BLaER1 (cell line): ENCODE data around the gene POM121L2.

Source experiments
- H3K27ac ChIP-seq: shearing (Covaris generic); formaldehyde crosslinking; 2 replicates; pipeline ENCODE4 v1.8.1; 2022
- H3K27me3 ChIP-seq: shearing (Covaris generic); formaldehyde crosslinking; 2 replicates; pipeline ENCODE4 v1.8.1; 2022
- H3K36me3 ChIP-seq: shearing (Covaris generic); formaldehyde crosslinking; 2 replicates; pipeline ENCODE4 v1.8.1; 2022
- H3K4me1 ChIP-seq: shearing (Covaris generic); formaldehyde crosslinking; 2 replicates; pipeline ENCODE4 v1.8.1; 2022
- H3K4me2 ChIP-seq: shearing (Covaris generic); formaldehyde crosslinking; 2 replicates; pipeline ENCODE4 v1.8.1; 2022
- H3K4me3 ChIP-seq: shearing (Covaris generic); formaldehyde crosslinking; 2 replicates; pipeline ENCODE4 v1.8.1; 2022
- H3K9ac ChIP-seq: shearing (Covaris generic); formaldehyde crosslinking; 2 replicates; pipeline ENCODE4 v1.8.1; 2022
- H3K9me3 ChIP-seq: shearing (Covaris generic); formaldehyde crosslinking; 2 replicates; pipeline ENCODE4 v1.8.1; 2022
- H4K20me1 ChIP-seq: shearing (Covaris generic); formaldehyde crosslinking; 2 replicates; pipeline ENCODE4 v1.8.1; 2022
- Cebpa-rat ChIP-seq: shearing (Covaris generic); IDR thresholded peaks from 2 replicates; pipeline ENCODE4 v1.8.1; 2022

The POM121L2 gene

GRCh38 chr6:27295301-27296079 lies 16.6 kb downstream of the POM121L2 start:
- Histone ChIP-seq H3K9me3 (peaks cover 59% of the 10 kb centered on the region), H3K9ac (no peak overlapping the region), H3K27ac (no peak overlapping the region), H4K20me1 (no peaks in the 10 kb centered on the region), H3K4me1 (no peaks in the 10 kb centered on the region), H3K4me2 (no peak overlapping the region), H3K27me3 (peaks cover 37% of the 10 kb centered on the region), H3K36me3 (no peaks in the 10 kb centered on the region), H3K4me3 (no peak overlapping the region)
- TF ChIP-seq Cebpa-rat: no peak

GRCh38 chr6:27294409-27294808 lies 17.7 kb downstream of the POM121L2 start:
- no peak overlapping the region for H3K27ac ChIP-seq
- H3K4me3 ChIP-seq: no peak overlapping the region
- peaks cover 43% of the 10 kb centered on the region for H3K27me3 ChIP-seq
- no peak overlapping the region for H3K4me2 ChIP-seq
- no peaks in the 10 kb centered on the region for H3K4me1 ChIP-seq
- TF ChIP-seq Cebpa-rat: no peak
- H3K9me3 ChIP-seq: peaks cover 60% of the 10 kb centered on the region
- no peaks in the 10 kb centered on the region for H3K36me3 ChIP-seq
- no peaks in the 10 kb centered on the region for H4K20me1 ChIP-seq
- no peak overlapping the region for H3K9ac ChIP-seq

- Histone ChIP-seq H3K9ac (no peak overlapping the region), H3K36me3 (no peaks in the 10 kb centered on the region), H3K4me1 (no peaks in the 10 kb centered on the region), H3K4me3 (no peak overlapping the region), H3K4me2 (no peak overlapping the region), H3K27ac (no peak overlapping the region), H3K27me3 (peaks cover 51% of the 10 kb centered on the region), H3K9me3 (peaks cover 67% of the 10 kb centered on the region), H4K20me1 (no peaks in the 10 kb centered on the region)
- TF ChIP-seq Cebpa-rat: no peak
Measured at GRCh38 chr6:27293436-27294098, 18.5 kb downstream of the POM121L2 start.

GRCh38 chr6:27290850-27291208 lies 21.2 kb downstream of the POM121L2 start:
- H3K4me3 ChIP-seq: no peak overlapping the region
- H4K20me1 ChIP-seq: no peaks in the 10 kb centered on the region
- no peak overlapping the region for H3K4me2 ChIP-seq
- no peaks in the 10 kb centered on the region for H3K36me3 ChIP-seq
- H3K27ac ChIP-seq: no peak overlapping the region
- no peaks in the 10 kb centered on the region for H3K4me1 ChIP-seq
- H3K27me3 ChIP-seq: peaks cover 54% of the 10 kb centered on the region
- no peak overlapping the region for H3K9ac ChIP-seq
- TF ChIP-seq Cebpa-rat: no peak
- peaks cover 70% of the 10 kb centered on the region for H3K9me3 ChIP-seq

- no peak for TF ChIP-seq Cebpa-rat
- H4K20me1 ChIP-seq: no peaks in the 10 kb centered on the region
Measured at GRCh38 chr6:27290065-27290849, 21.8 kb downstream of the POM121L2 start.

GRCh38 chr6:27288136-27289044 lies 23.7 kb downstream of the POM121L2 start:
- no peak overlapping the region for H3K4me3 ChIP-seq
- peaks cover 63% of the 10 kb centered on the region for H3K9me3 ChIP-seq
- H3K9ac ChIP-seq: no peak overlapping the region
- no peaks in the 10 kb centered on the region for H3K4me1 ChIP-seq
- peaks cover 38% of the 10 kb centered on the region for H3K27me3 ChIP-seq
- H4K20me1 ChIP-seq: no peaks in the 10 kb centered on the region
- no peak for TF ChIP-seq Cebpa-rat
- no peak overlapping the region for H3K4me2 ChIP-seq
- H3K27ac ChIP-seq: no peak overlapping the region
- H3K36me3 ChIP-seq: no peaks in the 10 kb centered on the region

More at GRCh38 chr6:27290065-27290849, 21.8 kb downstream of the POM121L2 start:
- Histone ChIP-seq H3K4me3 (no peak overlapping the region), H3K9me3 (peaks cover 64% of the 10 kb centered on the region), H3K27ac (no peak overlapping the region), H3K9ac (no peak overlapping the region), H3K4me2 (no peak overlapping the region), H3K4me1 (no peaks in the 10 kb centered on the region), H3K36me3 (no peaks in the 10 kb centered on the region), H3K27me3 (peaks cover 48% of the 10 kb centered on the region)

DNA sequence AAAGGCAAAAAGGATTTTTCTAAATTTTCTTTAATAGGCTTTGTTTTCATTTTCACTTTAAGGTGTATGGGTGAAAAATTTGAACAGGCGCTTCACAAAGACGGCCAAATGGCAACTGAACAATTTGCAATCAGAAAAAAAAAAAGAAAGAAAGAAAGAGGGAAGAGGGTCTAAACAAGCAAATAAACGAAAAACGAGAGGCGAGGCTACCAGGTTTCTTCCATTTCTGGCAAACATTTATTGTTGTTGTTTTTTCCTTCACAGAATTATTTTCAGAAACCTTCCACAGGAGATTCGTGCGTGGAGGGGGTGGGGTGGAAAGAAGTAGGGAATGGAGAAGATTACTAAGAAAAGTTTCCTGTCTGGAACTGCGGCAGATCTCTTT lies 24.3 kb downstream of the POM121L2 start:
- H3K27ac ChIP-seq: no peak overlapping the region
- H3K4me3 ChIP-seq: no peak overlapping the region
- TF ChIP-seq Cebpa-rat: no peak
- H3K9me3 ChIP-seq: peaks cover 69% of the 10 kb centered on the region
- H3K4me1 ChIP-seq: no peaks in the 10 kb centered on the region
- H4K20me1 ChIP-seq: no peaks in the 10 kb centered on the region
- H3K9ac ChIP-seq: no peak overlapping the region
- no peak overlapping the region for H3K4me2 ChIP-seq
- peaks cover 38% of the 10 kb centered on the region for H3K27me3 ChIP-seq
- no peaks in the 10 kb centered on the region for H3K36me3 ChIP-seq

DNA sequence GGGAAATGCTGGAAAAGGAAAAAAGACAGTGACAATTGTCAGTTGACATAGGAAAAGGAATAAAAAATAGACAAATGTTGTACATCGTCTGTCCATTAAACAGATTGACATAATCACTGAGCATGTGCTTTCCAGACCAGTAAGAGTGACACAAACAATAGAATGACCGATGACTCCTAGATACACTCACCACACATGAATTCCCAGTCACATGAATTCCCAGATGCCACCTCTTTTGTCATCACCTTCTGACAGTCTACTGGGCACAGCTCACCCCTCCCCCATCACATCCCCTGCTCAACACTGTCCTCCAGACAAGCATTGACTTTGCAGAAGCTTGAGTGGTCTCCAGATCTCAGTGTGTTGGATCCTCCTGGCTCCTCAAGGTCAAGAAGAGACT lies 25.9 kb downstream of the POM121L2 start:
- no peak overlapping the region for H3K4me3 ChIP-seq
- H4K20me1 ChIP-seq: no peaks in the 10 kb centered on the region
- H3K9ac ChIP-seq: no peak overlapping the region
- TF ChIP-seq Cebpa-rat: no peak
- no peak overlapping the region for H3K4me2 ChIP-seq
- H3K36me3 ChIP-seq: no peaks in the 10 kb centered on the region
- H3K27ac ChIP-seq: no peak overlapping the region
- no peaks in the 10 kb centered on the region for H3K4me1 ChIP-seq
- peaks cover 57% of the 10 kb centered on the region for H3K9me3 ChIP-seq
- H3K27me3 ChIP-seq: peaks cover 40% of the 10 kb centered on the region

- peaks cover 47% of the 10 kb centered on the region for H3K27me3 ChIP-seq
- H3K9me3 ChIP-seq: peaks cover 61% of the 10 kb centered on the region
- TF ChIP-seq Cebpa-rat: no peak
- H3K36me3 ChIP-seq: no peaks in the 10 kb centered on the region
- H3K4me2 ChIP-seq: no peak overlapping the region
- H3K27ac ChIP-seq: no peak overlapping the region
- H3K4me3 ChIP-seq: no peak overlapping the region
- no peak overlapping the region for H3K9ac ChIP-seq
- H4K20me1 ChIP-seq: no peaks in the 10 kb centered on the region
- no peaks in the 10 kb centered on the region for H3K4me1 ChIP-seq
Measured at GRCh38 chr6:27283279-27283678, 28.8 kb downstream of the POM121L2 start.
